ENCODE data around the gene SORCS3. TPM values are rescaled to one million over a fixed set of nuclear protein-coding genes. Genes with fewer than 3 reads are reported as not detected.

Gene SORCS3
- total and polyA plus RNA-seq, 2 donors (not counting 1 experiment from before 2014, with no cell fraction given), result not detected

GRCh38 chr10:104875561-104875960 is 234.5 kb downstream of the SORCS3 start:
- ATAC-seq (ENCODE audit: low read depth), result no peak
- intact Hi-C loops (cut with micrococcal nuclease), result no loop called here
- Histone ChIP-seq H3K9me3 (ENCODE audit: control extremely low read depth in 1 of 3, control insufficient read depth in 2 of 3, insufficient read depth in 1 of 3, low read length in 2 of 3) (no peaks in the 10 kb centered on the region), H3K27me3 (replicated peaks in 1 of 4; ENCODE audit: control extremely low read depth in 1 of 4, control insufficient read depth in 3 of 4, insufficient read depth in 4 of 4, low read length in 3 of 4) (no peaks in the 10 kb centered on the region), H3K4me1 (ENCODE audit: control insufficient read depth in 2 of 2, insufficient read depth in 2 of 2, low read length in 2 of 2) (no peaks in the 10 kb centered on the region), H3K36me3 (replicated peaks in 1 of 2; ENCODE audit: control extremely low read depth in 1 of 2, control insufficient read depth in 1 of 2, extremely low read depth in 1 of 2, insufficient read depth in 2 of 2, low read length in 1 of 2) (no peaks in the 10 kb centered on the region), H3K79me2 (ENCODE audit: control insufficient read depth, insufficient read depth, low read length) (no peaks in the 10 kb centered on the region), H3K27ac (ENCODE audit: low read length in 2 of 2) (no peak overlapping the region), H3K4me3 (ENCODE audit: control extremely low read depth in 1 of 5, extremely low read depth in 1 of 5, insufficient read depth in 1 of 5, low read depth in 2 of 5, low read length in 4 of 5) (no peak overlapping the region), H2AFZ (ENCODE audit: insufficient read depth, low read depth, low read length, poor library complexity, severe bottlenecking) (no peak overlapping the region), H4K20me1 (ENCODE audit: control insufficient read depth, insufficient read depth, low read length, poor library complexity, severe bottlenecking) (no peaks in the 10 kb centered on the region), H3K9ac (ENCODE audit: low read length) (no peak overlapping the region), H3K4me2 (replicated peaks; ENCODE audit: low read depth, low read length, poor library complexity, severe bottlenecking) (no peak overlapping the region)
- Mint-ChIP-seq H3K27me3 (no peaks in the 10 kb centered on the region), H3K9me3 (ENCODE audit: insufficient read depth) (peaks cover 2% of the 10 kb centered on the region), H3K4me1 (no peaks in the 10 kb centered on the region), H3K4me3 (no peak overlapping the region), H3K27ac (no peak overlapping the region)
- TF ChIP-seq EZH2 (IDR thresholded peaks at IDR 0.05; ENCODE audit: borderline replicate concordance, insufficient read depth, low read depth, low read length, poor library complexity, severe bottlenecking) (no peak), CTCF (IDR thresholded peaks at IDR 0.05) (no peak)
- DNase-seq, result no peak
- CTCF ChIA-PET, result no interaction called here
- POLR2A ChIA-PET, result no interaction called here
- 78% methylated on average over 1 of the region's 1 CpG for WGBS (ENCODE audit: insufficient coverage)

GRCh38 chr10:104880624-104881398 is 239.7 kb downstream of the SORCS3 start:
- no peaks in the 10 kb centered on the region for H3K27me3 Mint-ChIP-seq
- 76% methylated on average over 3 of the region's 5 CpGs for WGBS (ENCODE audit: insufficient coverage)
- ATAC-seq (ENCODE audit: low read depth) (no peak), DNase-seq (no peak)
- H3K9me3 ChIP-seq (ENCODE audit: control extremely low read depth in 1 of 3, control insufficient read depth in 2 of 3, insufficient read depth in 1 of 3, low read length in 2 of 3), result no peaks in the 10 kb centered on the region
- H3K4me3 ChIP-seq (ENCODE audit: control extremely low read depth in 1 of 5, extremely low read depth in 1 of 5, insufficient read depth in 1 of 5, low read depth in 2 of 5, low read length in 4 of 5), result no peak overlapping the region
- no peak overlapping the region for H3K27ac ChIP-seq (ENCODE audit: low read length in 2 of 2)
- intact Hi-C loops (cut with micrococcal nuclease), result no loop called here
- no peaks in the 10 kb centered on the region for H3K27me3 ChIP-seq (replicated peaks in 1 of 4; ENCODE audit: control extremely low read depth in 1 of 4, control insufficient read depth in 3 of 4, insufficient read depth in 4 of 4, low read length in 3 of 4)
- no peaks in the 10 kb centered on the region for H3K36me3 ChIP-seq (replicated peaks in 1 of 2; ENCODE audit: control extremely low read depth in 1 of 2, control insufficient read depth in 1 of 2, extremely low read depth in 1 of 2, insufficient read depth in 2 of 2, low read length in 1 of 2)
- H3K27ac Mint-ChIP-seq, result no peak overlapping the region
- TF ChIP-seq CTCF (IDR thresholded peaks at IDR 0.05) (no peak), EZH2 (IDR thresholded peaks at IDR 0.05; ENCODE audit: borderline replicate concordance, insufficient read depth, low read depth, low read length, poor library complexity, severe bottlenecking) (no peak)
- H3K4me1 Mint-ChIP-seq, result no peaks in the 10 kb centered on the region
- no peaks in the 10 kb centered on the region for H3K79me2 ChIP-seq (ENCODE audit: control insufficient read depth, insufficient read depth, low read length)
- ChIA-PET POLR2A (no interaction called here), CTCF (no interaction called here)
- H4K20me1 ChIP-seq (ENCODE audit: control insufficient read depth, insufficient read depth, low read length, poor library complexity, severe bottlenecking), result no peaks in the 10 kb centered on the region
- H3K4me1 ChIP-seq (ENCODE audit: control insufficient read depth in 2 of 2, insufficient read depth in 2 of 2, low read length in 2 of 2), result no peaks in the 10 kb centered on the region
- no peak overlapping the region for H2AFZ ChIP-seq (ENCODE audit: insufficient read depth, low read depth, low read length, poor library complexity, severe bottlenecking)
- H3K9ac ChIP-seq (ENCODE audit: low read length), result no peak overlapping the region
- H3K4me2 ChIP-seq (replicated peaks; ENCODE audit: low read depth, low read length, poor library complexity, severe bottlenecking), result no peak overlapping the region
- H3K4me3 Mint-ChIP-seq, result no peak overlapping the region
- H3K9me3 Mint-ChIP-seq (ENCODE audit: insufficient read depth), result no peaks in the 10 kb centered on the region

Data from B cell (primary cell).